ENCODE measurements around the gene MON1A.
A peak's percentile ranks its signal among the peaks of the same experiment; 100 is the strongest.

The MON1A gene

GRCh38 chr3:49901366-49902339 lies 28.0 kb downstream of the MON1A start:
- no peak for TF ChIP-seq CTCF (IDR thresholded peaks at IDR 0.05; ENCODE audit: low read depth, low read length, missing control alignments)
- H3K4me3 ChIP-seq (replicated peaks; ENCODE audit: low read depth, low read length) = no peak overlapping the region
- no peak for DNase-seq (ENCODE audit: extremely low read depth, low read depth)

- no peak for TF ChIP-seq CTCF (IDR thresholded peaks at IDR 0.05; ENCODE audit: low read depth, low read length, missing control alignments)
- DNase-seq (ENCODE audit: extremely low read depth, low read depth) = no peak
- H3K4me3 ChIP-seq (replicated peaks; ENCODE audit: low read depth, low read length) = no peak overlapping the region
Measured at GRCh38 chr3:49900491-49901153, 29.0 kb downstream of the MON1A start.

GRCh38 chr3:49899815-49900214 lies 29.8 kb downstream of the MON1A start:
- peak; percentile 44 for TF ChIP-seq CTCF (IDR thresholded peaks at IDR 0.05; ENCODE audit: low read depth, low read length, missing control alignments)
- no peak overlapping the region for H3K4me3 ChIP-seq (replicated peaks; ENCODE audit: low read depth, low read length)
- DNase-seq (ENCODE audit: extremely low read depth, low read depth) = no peak

GRCh38 chr3:49898991-49899390 lies 30.6 kb downstream of the MON1A start:
- no peak for TF ChIP-seq CTCF (IDR thresholded peaks at IDR 0.05; ENCODE audit: low read depth, low read length, missing control alignments)
- H3K4me3 ChIP-seq (replicated peaks; ENCODE audit: low read depth, low read length) = no peak overlapping the region
- no peak for DNase-seq (ENCODE audit: extremely low read depth, low read depth)

GRCh38 chr3:49896345-49896744 lies 33.3 kb downstream of the MON1A start:
- no peak for DNase-seq (ENCODE audit: extremely low read depth, low read depth)
- no peak for TF ChIP-seq CTCF (IDR thresholded peaks at IDR 0.05; ENCODE audit: low read depth, low read length, missing control alignments)
- H3K4me3 ChIP-seq (replicated peaks; ENCODE audit: low read depth, low read length) = no peak overlapping the region

GRCh38 chr3:49895791-49896190 lies 33.8 kb downstream of the MON1A start:
- H3K4me3 ChIP-seq (replicated peaks; ENCODE audit: low read depth, low read length) = no peak overlapping the region
- no peak for DNase-seq (ENCODE audit: extremely low read depth, low read depth)
- no peak for TF ChIP-seq CTCF (IDR thresholded peaks at IDR 0.05; ENCODE audit: low read depth, low read length, missing control alignments)

All from HFF-Myc (cell line).